ENCODE measurements around the gene SEC22C.

- TF ChIP-seq CTCF (IDR thresholded peaks at IDR 0.05) (no peak), EZH2 (IDR thresholded peaks at IDR 0.05; ENCODE audit: borderline replicate concordance, insufficient read depth, low read depth, low read length, poor library complexity, severe bottlenecking) (no peak)
Observed at GRCh38 chr3:42569593-42570142, 12.1 kb downstream of the SEC22C start.

All from B cell (primary cell).